Body of pancreas (tissue), 4 donors: Measurements from ENCODE around the gene GLTP. TPM values are rescaled to one million over a fixed set of nuclear protein-coding genes. Genes with fewer than 3 reads are reported as not detected.
A peak's percentile ranks its signal among the peaks of the same experiment; 100 is the strongest.

Experiments
- ATAC-seq: fragments of 150-250 bp; one replicate; pipeline ENCODE4 v1.9.1; 2016
- DNase-seq, 4 donors: peaks; one replicate each; pipeline ENCODE4 v3.0.0-alpha.2; 2019
- H3K27ac ChIP-seq, 4 donors: fragments of 200-600 bp; sonication (generic); 1 replicate in 3 of 4; 2 replicates in 1 of 4; pipeline versions ENCODE4 v1.5.1 to v1.6.1; 2016 to 2019; ENCODE audit warnings: mild to moderate bottlenecking in 1 of 4, mixed read lengths in 1 of 4, moderate library complexity in 1 of 4
- H3K27me3 ChIP-seq, 2 donors: fragments of 200-600 bp; sonication (generic); one replicate each; pipeline ENCODE4 v1.6.0; 2016; ENCODE audit warnings: mild to moderate bottlenecking in 1 of 2
- H3K36me3 ChIP-seq, 2 donors: fragments of 200-600 bp; sonication (generic); replicated peaks in 1 of 2; 2 replicates each; pipeline ENCODE4 v1.5.1; 2016; ENCODE audit warnings: low read depth in 2 of 2; ENCODE audit not compliant: insufficient read depth in 1 of 2
- H3K4me1 ChIP-seq: fragments of 200-600 bp; sonication (generic); one replicate; pipeline ENCODE4 v1.6.0; 2016
- H3K4me3 ChIP-seq, 2 donors: fragments of 200-600 bp; sonication (generic); 1 replicate in 1 of 2; 2 replicates in 1 of 2; pipeline ENCODE4 v1.5.1; 2016 to 2019
- H3K9me3 ChIP-seq, 3 donors: fragments of 200-600 bp; sonication (generic); 1 replicate in 2 of 3; 2 replicates in 1 of 3; pipeline ENCODE4 v1.5.1; 2016
- POLR2A ChIP-seq, 3 donors: fragments of 450-650 bp; IDR thresholded peaks; one replicate each; pipeline ENCODE4 v1.6.1; 2016; ENCODE audit warnings: antibody characterized with exemption in 3 of 3, mild to moderate bottlenecking in 2 of 3
- WGBS, 2 donors: methylation state at CpG; one replicate each; pipeline ENCODE4 v1.1.5; 2017; 5-methylcytosine and 5-hydroxymethylcytosine counted together
- intact Hi-C: fragments of 100-400 bp; cut with DNase I; formaldehyde crosslinking; loops from one replicate; pipeline ENCODE4 v1.15.1; 2023
- total RNA-seq, 2 donors: library from RNA; depleted of rRNA; stranded (reverse); fragments of >200 nt; gene quantifications; one replicate each; pipeline ENCODE4 v1.1.0, GENCODE V29; 2016
- TF ChIP-seq, protein P1 (sequence below), 7 experiments: fragments of 450-650 bp in 4 of 7; fragments of 200-600 bp in 3 of 7; sonication (generic) in 3 of 7; IDR thresholded peaks; one replicate each; pipeline ENCODE4 v1.5.1; 2016 to 2019; ENCODE audit warnings: antibody characterized with exemption in 7 of 7

GLTP gene
- total RNA-seq, 2 donors from 2014 or later: 21.1 to 27.8 TPM

DNA sequence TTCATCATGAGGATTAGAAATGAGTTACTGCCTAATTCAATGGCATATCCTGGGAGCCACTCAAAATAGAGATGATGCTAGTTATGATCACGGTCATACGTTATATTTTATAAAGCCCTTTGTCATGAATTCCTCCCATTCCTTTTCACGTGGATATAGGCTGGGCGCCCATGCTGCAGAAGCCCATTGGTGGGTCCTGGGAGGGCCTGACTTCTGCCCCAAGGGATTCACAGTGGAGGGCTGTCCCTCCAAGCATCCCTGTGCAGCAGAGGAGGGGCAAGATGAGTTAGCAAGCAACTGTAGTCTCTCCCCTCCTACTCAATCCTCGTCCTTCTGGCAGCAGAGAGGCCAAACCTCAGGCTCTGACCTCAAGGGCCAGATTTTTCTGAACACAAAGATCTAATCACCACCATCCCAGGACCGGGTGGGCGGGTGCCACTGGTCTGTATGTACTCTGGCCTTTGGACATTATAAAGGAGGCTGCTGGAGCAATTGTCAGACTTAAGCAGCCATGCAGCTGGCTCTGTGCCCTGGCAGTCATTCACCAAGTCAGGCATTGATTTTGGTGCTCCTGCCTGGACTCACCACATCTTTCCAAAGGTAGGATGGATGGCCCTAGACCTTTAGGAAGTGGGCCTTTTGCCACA lies 8.6 kb downstream of the GLTP start:
- DNase-seq (peak in 2 of 4 donors; percentile 43 to 60), ATAC-seq (no peak)
- intact Hi-C loops: no loop called here
- peaks cover 12% of the 10 kb centered on the region for H3K4me1 ChIP-seq
- no peak overlapping the region for H3K27ac ChIP-seq
- H3K36me3 ChIP-seq: no peaks in the 10 kb centered on the region
- WGBS, 2 donors: 67 to 73% methylated on average over 7 of the region's 7 CpGs
- no peaks in the 10 kb centered on the region for H3K9me3 ChIP-seq
- H3K4me3 ChIP-seq: no peak overlapping the region
- no peak for TF ChIP-seq POLR2A (IDR thresholded peaks at IDR 0.05)
- TF ChIP-seq, protein P1, sequence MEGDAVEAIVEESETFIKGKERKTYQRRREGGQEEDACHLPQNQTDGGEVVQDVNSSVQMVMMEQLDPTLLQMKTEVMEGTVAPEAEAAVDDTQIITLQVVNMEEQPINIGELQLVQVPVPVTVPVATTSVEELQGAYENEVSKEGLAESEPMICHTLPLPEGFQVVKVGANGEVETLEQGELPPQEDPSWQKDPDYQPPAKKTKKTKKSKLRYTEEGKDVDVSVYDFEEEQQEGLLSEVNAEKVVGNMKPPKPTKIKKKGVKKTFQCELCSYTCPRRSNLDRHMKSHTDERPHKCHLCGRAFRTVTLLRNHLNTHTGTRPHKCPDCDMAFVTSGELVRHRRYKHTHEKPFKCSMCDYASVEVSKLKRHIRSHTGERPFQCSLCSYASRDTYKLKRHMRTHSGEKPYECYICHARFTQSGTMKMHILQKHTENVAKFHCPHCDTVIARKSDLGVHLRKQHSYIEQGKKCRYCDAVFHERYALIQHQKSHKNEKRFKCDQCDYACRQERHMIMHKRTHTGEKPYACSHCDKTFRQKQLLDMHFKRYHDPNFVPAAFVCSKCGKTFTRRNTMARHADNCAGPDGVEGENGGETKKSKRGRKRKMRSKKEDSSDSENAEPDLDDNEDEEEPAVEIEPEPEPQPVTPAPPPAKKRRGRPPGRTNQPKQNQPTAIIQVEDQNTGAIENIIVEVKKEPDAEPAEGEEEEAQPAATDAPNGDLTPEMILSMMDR (IDR thresholded peaks at IDR 0.05): no peak
- H3K27me3 ChIP-seq: no peaks in the 10 kb centered on the region

DNA sequence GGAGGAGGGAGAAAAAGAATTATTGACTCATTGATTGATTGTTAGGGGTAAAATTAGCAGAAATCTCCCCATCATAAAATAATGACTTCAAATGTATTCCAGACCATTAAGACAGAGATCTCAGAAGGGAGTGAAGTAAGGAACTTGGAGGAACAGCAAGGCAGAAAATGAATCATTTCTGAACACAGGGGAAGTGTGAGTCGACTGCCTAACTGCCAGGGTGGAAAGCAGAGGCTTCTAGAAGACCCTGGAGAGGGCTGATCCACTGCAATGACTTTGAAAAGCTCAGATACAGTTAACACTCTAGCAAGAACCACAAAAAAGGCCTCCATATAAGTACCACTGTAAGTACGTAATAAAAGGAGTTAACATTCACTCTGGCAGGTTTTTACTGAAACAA lies 9.7 kb downstream of the GLTP start:
- peaks cover 17% of the 10 kb centered on the region for H3K4me1 ChIP-seq
- no peak overlapping the region for H3K4me3 ChIP-seq
- ATAC-seq (no peak), DNase-seq (no peak)
- H3K36me3 ChIP-seq: no peaks in the 10 kb centered on the region
- WGBS, 2 donors: 77 to 94% methylated on average over 2 of the region's 2 CpGs
- no peaks in the 10 kb centered on the region for H3K27me3 ChIP-seq
- TF ChIP-seq, protein P1 (IDR thresholded peaks at IDR 0.05): no peak
- TF ChIP-seq POLR2A (IDR thresholded peaks at IDR 0.05): no peak
- no peaks in the 10 kb centered on the region for H3K9me3 ChIP-seq
- no peak overlapping the region for H3K27ac ChIP-seq
- intact Hi-C loops: no loop called here

DNA sequence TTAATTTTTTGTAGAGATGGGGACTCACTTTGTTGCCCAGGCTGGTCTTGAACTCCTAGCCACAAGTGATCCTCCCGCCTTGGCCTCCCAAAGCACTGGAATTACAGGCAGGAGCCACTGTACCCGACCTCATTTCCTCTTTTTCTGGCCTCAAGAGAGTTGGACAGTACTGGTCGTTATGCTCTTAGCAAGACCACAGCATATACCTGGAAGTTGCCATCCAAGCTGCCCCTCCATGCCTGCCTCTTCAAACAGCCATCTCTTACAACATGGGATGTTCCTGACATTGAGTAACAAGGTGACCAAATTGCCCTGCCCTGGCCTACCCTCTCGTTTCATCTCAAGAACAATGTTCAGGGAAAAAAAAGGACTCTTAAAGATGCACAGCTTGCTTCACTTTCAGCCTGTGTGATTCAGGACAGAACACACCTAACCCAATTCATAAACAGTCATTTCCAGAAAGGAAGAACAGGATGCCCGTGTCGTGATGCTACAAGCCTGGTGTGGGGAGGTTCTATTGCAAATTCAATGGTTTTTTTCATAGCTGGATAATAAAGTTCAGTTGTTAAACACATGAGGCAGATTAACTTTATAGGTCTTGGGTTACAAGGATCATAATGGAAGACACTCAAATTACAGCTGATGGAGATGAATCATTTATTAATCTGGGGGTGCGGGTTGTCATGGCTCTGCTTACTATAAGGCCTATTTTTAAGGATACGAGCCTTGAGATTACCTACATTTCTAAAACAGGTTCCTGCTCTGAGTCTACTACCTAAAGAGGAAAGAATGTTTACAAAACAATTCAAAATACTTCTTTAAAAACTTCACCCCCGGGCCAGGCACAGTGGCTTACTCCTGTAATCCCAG lies 11.9 kb downstream of the GLTP start:
- peaks cover 31% of the 10 kb centered on the region for H3K4me1 ChIP-seq
- H3K9me3 ChIP-seq: no peaks in the 10 kb centered on the region
- 79 to 90% methylated on average over 9 of the region's 9 CpGs for WGBS, 2 donors
- TF ChIP-seq, protein P1 (IDR thresholded peaks at IDR 0.05): no peak
- TF ChIP-seq POLR2A (IDR thresholded peaks at IDR 0.05): no peak
- intact Hi-C loops: no loop called here
- ATAC-seq: no peak
- H3K27ac ChIP-seq: no peak overlapping the region
- H3K27me3 ChIP-seq: no peaks in the 10 kb centered on the region
- no peak for DNase-seq
- no peak overlapping the region for H3K4me3 ChIP-seq
- H3K36me3 ChIP-seq: no peaks in the 10 kb centered on the region

DNA sequence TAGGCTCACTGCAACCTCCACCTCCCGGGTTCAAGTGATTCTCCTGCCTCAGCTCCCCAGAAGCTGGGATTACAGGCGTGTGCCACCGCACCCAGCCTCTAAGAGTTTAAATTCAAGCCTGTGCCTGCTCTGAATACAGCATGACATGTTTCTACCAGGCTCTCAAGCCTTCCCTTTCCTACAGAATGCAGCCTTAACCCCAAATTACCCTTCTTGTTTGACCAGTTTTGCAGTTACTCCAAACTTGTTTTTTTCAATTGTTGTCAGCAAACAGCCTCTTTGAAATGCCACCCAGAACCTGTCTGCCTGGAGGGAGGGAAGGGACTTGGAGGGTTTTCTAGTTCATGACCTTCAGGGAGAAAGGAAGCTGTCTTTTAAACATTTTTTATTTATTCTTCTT lies 15.4 kb downstream of the GLTP start:
- H3K4me1 ChIP-seq: peaks cover 34% of the 10 kb centered on the region
- no peaks in the 10 kb centered on the region for H3K36me3 ChIP-seq
- ATAC-seq (peak; percentile 70), DNase-seq (peak; percentile 20 to 45 (median 40))
- H3K27me3 ChIP-seq: no peaks in the 10 kb centered on the region
- H3K27ac ChIP-seq: peak overlapping the region; percentile 73 to 95 (median 90)
- TF ChIP-seq, protein P1 (IDR thresholded peaks at IDR 0.05): no peak
- TF ChIP-seq POLR2A (IDR thresholded peaks at IDR 0.05): no peak
- intact Hi-C loops: no loop called here
- H3K9me3 ChIP-seq: no peaks in the 10 kb centered on the region
- H3K4me3 ChIP-seq: no peak overlapping the region
- 19 to 36% methylated on average over 3 of the region's 3 CpGs for WGBS, 2 donors
